ENCODE results near the gene RAMP2.

The RAMP2 gene

DNA sequence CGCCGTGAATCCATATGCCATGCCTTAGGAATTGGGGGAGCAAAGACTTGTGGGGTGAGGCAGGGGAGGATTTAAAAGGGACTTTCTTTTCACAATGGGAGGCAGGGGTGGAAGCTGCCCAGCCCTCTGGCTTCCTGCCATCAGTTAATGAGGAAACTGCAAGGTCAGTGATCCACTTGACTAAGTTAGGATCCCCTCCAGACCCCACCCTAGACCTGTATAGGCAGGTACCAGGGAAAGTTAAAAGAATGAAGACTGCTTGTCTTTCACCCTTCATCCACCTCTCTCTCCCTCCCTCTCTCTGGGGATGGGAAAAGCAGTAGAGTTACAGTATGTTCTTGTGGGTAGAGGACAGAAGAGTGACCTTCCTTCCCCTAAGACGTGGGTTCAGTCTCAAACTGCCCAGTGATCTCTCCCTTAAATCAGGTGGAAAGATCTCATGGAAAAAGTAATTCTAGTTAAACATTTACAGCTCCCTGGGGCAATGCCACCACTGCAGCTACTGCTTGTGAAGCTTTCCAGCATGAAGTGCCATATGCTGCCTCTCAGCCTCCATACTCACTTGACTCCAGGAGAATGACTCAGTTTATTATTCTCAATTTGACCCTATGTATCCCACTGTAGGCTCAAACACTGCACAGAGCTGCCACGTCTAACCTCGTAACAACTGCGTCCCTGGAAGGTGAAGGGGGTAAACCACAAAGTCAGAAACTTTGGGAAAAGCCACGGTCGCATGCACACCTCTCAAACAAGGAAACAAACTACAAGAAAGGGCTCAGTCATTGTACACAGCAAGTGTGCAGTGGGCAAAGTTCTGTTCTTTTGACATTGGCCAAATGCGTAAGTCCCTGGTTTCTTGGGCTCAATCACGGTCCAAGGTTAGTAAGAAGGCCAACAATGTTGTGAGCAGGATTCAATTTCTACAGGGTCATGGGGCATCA is 36.3 kb downstream of the RAMP2 start:
- no peak overlapping the region for H3K27ac ChIP-seq (ENCODE audit: low read length)

DNA sequence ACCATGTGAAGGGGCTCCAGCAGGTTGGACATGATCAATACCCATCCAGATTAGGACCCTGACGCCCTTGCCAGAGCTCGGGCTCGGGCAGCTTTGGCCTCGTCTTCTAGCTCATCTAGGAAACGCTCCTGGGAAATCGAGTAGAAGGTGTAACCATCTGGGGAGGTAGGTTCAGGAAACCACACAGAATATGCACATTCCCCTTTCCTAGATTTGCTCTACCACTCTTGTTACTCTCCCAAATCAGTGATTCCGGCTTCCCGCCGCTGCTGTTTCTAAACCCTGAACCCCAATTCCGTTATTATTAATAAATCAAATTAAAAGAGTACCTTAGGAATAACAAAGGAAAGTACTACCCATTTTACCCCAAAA is 37.0 kb downstream of the RAMP2 start:
- Histone ChIP-seq H3K4me1 (ENCODE audit: insufficient read depth, low read length) (peaks cover 5% of the 10 kb centered on the region; the same call in 1 of the 2 replicates), H3K27ac (ENCODE audit: low read length) (no peak overlapping the region), H3K9me3 (ENCODE audit: insufficient read depth, low read depth, low read length) (no peaks in the 10 kb centered on the region), H3K4me3 (ENCODE audit: low read length) (peak overlapping the region; percentile 100), H3K27me3 (ENCODE audit: insufficient read depth, low read length) (peaks cover 18% of the 10 kb centered on the region), H3K36me3 (ENCODE audit: insufficient read depth, low read depth, low read length) (peaks cover 8% of the 10 kb centered on the region; the same call in 1 of the 2 replicates), H3K9ac (ENCODE audit: low read depth, low read length) (peak overlapping the region; percentile 94)

More for the DNA sequence above, 36.3 kb downstream of the RAMP2 start:
- Histone ChIP-seq H3K27me3 (ENCODE audit: insufficient read depth, low read length) (peaks cover 18% of the 10 kb centered on the region), H3K9ac (ENCODE audit: low read depth, low read length) (peak overlapping the region; percentile 94), H3K36me3 (ENCODE audit: insufficient read depth, low read depth, low read length) (peaks cover 8% of the 10 kb centered on the region; the same call in 1 of the 2 replicates), H3K4me1 (ENCODE audit: insufficient read depth, low read length) (peaks cover 5% of the 10 kb centered on the region; the same call in 1 of the 2 replicates), H3K9me3 (ENCODE audit: insufficient read depth, low read depth, low read length) (no peaks in the 10 kb centered on the region), H3K4me3 (ENCODE audit: low read length) (peak overlapping the region; percentile 100)

GRCh38 chr17:42798383-42799380 is 37.7 kb downstream of the RAMP2 start, which contains the start of the genes CNTD1 and COA3:
Gene CNTD1 (plus strand): TSS chr17:42798861. CDS start chr17:42799068, 207 bp downstream.
Gene COA3 (minus strand): TSS chr17:42798704. CDS start chr17:42798681, 23 bp downstream.
- H3K36me3 ChIP-seq (ENCODE audit: insufficient read depth, low read depth, low read length): peaks cover 8% of the 10 kb centered on the region; the same call in 1 of the 2 replicates
- H3K4me1 ChIP-seq (ENCODE audit: insufficient read depth, low read length): peaks cover 5% of the 10 kb centered on the region; the same call in 1 of the 2 replicates
- peaks cover 18% of the 10 kb centered on the region for H3K27me3 ChIP-seq (ENCODE audit: insufficient read depth, low read length)
- no peaks in the 10 kb centered on the region for H3K9me3 ChIP-seq (ENCODE audit: insufficient read depth, low read depth, low read length)
- peak within 1 kb of the TSS; percentile 100 for H3K4me3 ChIP-seq (ENCODE audit: low read length)
- H3K9ac ChIP-seq (ENCODE audit: low read depth, low read length): peak within 1 kb of the TSS; percentile 94
- H3K27ac ChIP-seq (ENCODE audit: low read length): peak within 1 kb of the TSS; percentile 64

GRCh38 chr17:42803074-42803883 is 42.3 kb downstream of the RAMP2 start:
- no peak overlapping the region for H3K9ac ChIP-seq (ENCODE audit: low read depth, low read length)
- no peaks in the 10 kb centered on the region for H3K4me1 ChIP-seq (ENCODE audit: insufficient read depth, low read length)
- no peak overlapping the region for H3K27ac ChIP-seq (ENCODE audit: low read length)
- H3K9me3 ChIP-seq (ENCODE audit: insufficient read depth, low read depth, low read length): no peaks in the 10 kb centered on the region
- peaks cover 18% of the 10 kb centered on the region for H3K27me3 ChIP-seq (ENCODE audit: insufficient read depth, low read length)
- H3K36me3 ChIP-seq (ENCODE audit: insufficient read depth, low read depth, low read length): no peaks in the 10 kb centered on the region
- no peak overlapping the region for H3K4me3 ChIP-seq (ENCODE audit: low read length)

- Histone ChIP-seq H3K4me1 (ENCODE audit: insufficient read depth, low read length) (no peaks in the 10 kb centered on the region), H3K36me3 (ENCODE audit: insufficient read depth, low read depth, low read length) (no peaks in the 10 kb centered on the region), H3K9me3 (ENCODE audit: insufficient read depth, low read depth, low read length) (no peaks in the 10 kb centered on the region), H3K27ac (ENCODE audit: low read length) (no peak overlapping the region), H3K9ac (ENCODE audit: low read depth, low read length) (no peak overlapping the region), H3K4me3 (ENCODE audit: low read length) (no peak overlapping the region), H3K27me3 (ENCODE audit: insufficient read depth, low read length) (peaks cover 8% of the 10 kb centered on the region)
Observed at GRCh38 chr17:42804918-42805367, 43.9 kb downstream of the RAMP2 start.

DNA sequence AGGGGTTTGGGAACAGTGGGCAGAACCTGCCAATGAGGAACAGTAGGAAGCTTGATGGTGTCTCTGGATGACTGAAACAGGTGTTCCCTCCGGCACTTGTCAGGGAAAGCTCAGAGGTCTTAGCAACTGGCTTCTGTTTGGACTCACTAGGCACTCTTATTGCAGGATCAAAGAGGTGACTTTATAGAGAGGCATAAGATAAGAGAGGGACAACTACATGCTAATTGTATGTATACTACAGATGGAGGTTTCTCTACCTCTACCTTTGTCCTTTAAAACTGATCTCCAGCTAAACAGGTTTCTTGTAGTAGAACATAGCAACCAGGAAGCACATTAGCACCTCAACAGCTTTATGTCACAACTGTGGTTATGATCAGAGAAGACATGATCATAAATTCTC is 45.2 kb downstream of the RAMP2 start:
- H3K4me3 ChIP-seq (ENCODE audit: low read length): no peak overlapping the region
- no peaks in the 10 kb centered on the region; the same call in 1 of the 2 replicates for H3K27me3 ChIP-seq (ENCODE audit: insufficient read depth, low read length)
- H3K4me1 ChIP-seq (ENCODE audit: insufficient read depth, low read length): no peaks in the 10 kb centered on the region
- H3K36me3 ChIP-seq (ENCODE audit: insufficient read depth, low read depth, low read length): peaks cover 13% of the 10 kb centered on the region
- H3K27ac ChIP-seq (ENCODE audit: low read length): no peak overlapping the region
- H3K9me3 ChIP-seq (ENCODE audit: insufficient read depth, low read depth, low read length): no peaks in the 10 kb centered on the region
- H3K9ac ChIP-seq (ENCODE audit: low read depth, low read length): no peak overlapping the region

GRCh38 chr17:42809250-42809649 is 48.2 kb downstream of the RAMP2 start:
- Histone ChIP-seq H3K9me3 (ENCODE audit: insufficient read depth, low read depth, low read length) (no peaks in the 10 kb centered on the region), H3K4me3 (ENCODE audit: low read length) (no peak overlapping the region), H3K4me1 (ENCODE audit: insufficient read depth, low read length) (no peaks in the 10 kb centered on the region), H3K27me3 (ENCODE audit: insufficient read depth, low read length) (no peaks in the 10 kb centered on the region), H3K27ac (ENCODE audit: low read length) (no peak overlapping the region), H3K9ac (ENCODE audit: low read depth, low read length) (no peak overlapping the region), H3K36me3 (ENCODE audit: insufficient read depth, low read depth, low read length) (peaks cover 29% of the 10 kb centered on the region)
